NCI-H345 treated with DMSO at 0.1 percent for 48 hours (cell line): Measurements from ENCODE around the gene PLXNB3.
A peak's percentile ranks its signal among the peaks of the same experiment; 100 is the strongest.

ENCODE experiments used
- DNase-seq: peaks from one replicate; lab custom pipeline; 2025; ENCODE audit not compliant: unreplicated experiment; lab: John Stamatoyannopoulos, UW

PLXNB3 gene

GRCh38 chrX:153772316-153773217 is 8.5 kb downstream of the PLXNB3 start:
- no peak for DNase-seq

GRCh38 chrX:153773218-153773611 is 9.2 kb downstream of the PLXNB3 start:
- no peak for DNase-seq

GRCh38 chrX:153773741-153774575 is 9.9 kb downstream of the PLXNB3 start:
- DNase-seq: no peak

- no peak for DNase-seq
Measured at GRCh38 chrX:153774576-153775292, 10.7 kb downstream of the PLXNB3 start.

- no peak for DNase-seq
Measured at GRCh38 chrX:153775293-153776119, 11.5 kb downstream of the PLXNB3 start.

GRCh38 chrX:153776120-153776599 is 12.1 kb downstream of the PLXNB3 start:
- no peak for DNase-seq

- no peak for DNase-seq
Measured at GRCh38 chrX:153776611-153777045, 12.6 kb downstream of the PLXNB3 start.

- no peak for DNase-seq
Measured at GRCh38 chrX:153777261-153778090, 13.4 kb downstream of the PLXNB3 start.

GRCh38 chrX:153778181-153778580 is 14.1 kb downstream of the PLXNB3 start:
- no peak for DNase-seq

GRCh38 chrX:153778684-153779101 is 14.6 kb downstream of the PLXNB3 start:
- DNase-seq: peak; percentile 2

GRCh38 chrX:153779891-153780677 is 16.0 kb downstream of the PLXNB3 start:
- DNase-seq: no peak

GRCh38 chrX:153780678-153781427 is 16.8 kb downstream of the PLXNB3 start, which contains the start of gene SRPK3:
Gene SRPK3, plus strand, starts transcription at chrX:153781041. Its CDS starts 46 bp downstream, at chrX:153781087.
- no peak for DNase-seq

- DNase-seq: no peak
Measured at GRCh38 chrX:153781428-153782047, 17.5 kb downstream of the PLXNB3 start.

- peak; percentile 1 for DNase-seq
Measured at GRCh38 chrX:153782313-153782712, 18.3 kb downstream of the PLXNB3 start.

- no peak for DNase-seq
Measured at GRCh38 chrX:153782871-153783270, 18.8 kb downstream of the PLXNB3 start.

- no peak for DNase-seq
Measured at GRCh38 chrX:153783378-153784013, 19.4 kb downstream of the PLXNB3 start.
